HepG2 (cell line): ENCODE results near the gene KDM3B. TPM values are rescaled to one million over a fixed set of nuclear protein-coding genes. Genes with fewer than 3 reads are reported as not detected.

Experiments
- BRD4 ChIP-seq: sonication (generic); formaldehyde crosslinking; IDR thresholded peaks from 2 replicates; pipeline ENCODE4 v1.4.0; 2020; ENCODE audit warnings: missing genetic modification reagents
- MIER2 ChIP-seq: IDR thresholded peaks from 2 replicates; pipeline ENCODE4 v1.6.1; 2016; ENCODE audit warnings: missing biosample characterization, missing genetic modification reagents
- MYC ChIP-seq: sonication (generic); formaldehyde crosslinking; IDR thresholded peaks from 2 replicates; pipeline ENCODE4 v1.9.0; 2021; ENCODE audit warnings: missing genetic modification reagents, borderline replicate concordance
- NFKB2 ChIP-seq: sonication (generic); formaldehyde crosslinking; IDR thresholded peaks from 2 replicates; pipeline ENCODE4 v1.4.0; 2020; ENCODE audit warnings: missing genetic modification reagents, borderline replicate concordance
- REPIN1 ChIP-seq: sonication (generic); formaldehyde crosslinking; IDR thresholded peaks from 2 replicates; pipeline ENCODE4 v1.8.0; 2022; ENCODE audit warnings: missing genetic modification reagents, low read depth, mild to moderate bottlenecking, borderline replicate concordance
- ZNF282 ChIP-seq: fragments of 450-650 bp; IDR thresholded peaks from 2 replicates; pipeline ENCODE4 v1.6.1; 2018; ENCODE audit not compliant: partially characterized antibody
- ZNF30 ChIP-seq: sonication (generic); formaldehyde crosslinking; IDR thresholded peaks from 2 replicates; pipeline ENCODE4 v1.5.0; 2020; ENCODE audit warnings: mild to moderate bottlenecking, missing genetic modification reagents
- ZNF530 ChIP-seq: sonication (generic); formaldehyde crosslinking; IDR thresholded peaks from 2 replicates; pipeline ENCODE4 v1.5.0; 2020; ENCODE audit warnings: low read depth, mild to moderate bottlenecking, missing genetic modification reagents
- ZNF549 ChIP-seq: sonication (generic); formaldehyde crosslinking; IDR thresholded peaks from 2 replicates; pipeline ENCODE4 v1.5.0; 2020; ENCODE audit warnings: missing genetic modification reagents
- ZSCAN31 ChIP-seq: sonication (generic); formaldehyde crosslinking; IDR thresholded peaks from 2 replicates; pipeline ENCODE4 v1.5.0; 2020; ENCODE audit warnings: low read depth, mild to moderate bottlenecking, missing genetic modification reagents
- polyA plus RNA-seq, 8 experiments: library from polyadenylated mRNA; depleted of rRNA in 3 of 8; stranded (reverse) in 7 of 8; unstranded in 1 of 8; fragments of >200 nt; fragmentation: Illumina TruSeq in 4 of 8; extraction: Trizol in 4 of 8; gene quantifications; 2 replicates each; pipeline versions ENCODE4 v1.2.1 to v1.2.3, GENCODE V29; 2011 to 2016; ENCODE audit warnings: low read depth in 4 of 8, missing spikeins in 1 of 8, mixed read lengths in 1 of 8; ENCODE audit not compliant: insufficient read depth in 1 of 8
- total RNA-seq, 5 experiments: library from RNA; depleted of rRNA; stranded (reverse); fragments of >200 nt; fragmentation: Illumina TruSeq; extraction: Trizol; gene quantifications; 2 replicates each; pipeline ENCODE4 v1.2.3, GENCODE V29; 2016; ENCODE audit warnings: low read depth in 1 of 5
- TF ChIP-seq, protein P1 (sequence below): IDR thresholded peaks from 2 replicates; pipeline ENCODE4 v1.6.1; 2016; ENCODE audit warnings: low read depth, missing genetic modification reagents, missing compliant biosample characterization
- TF ChIP-seq, protein P2 (sequence below): sonication (generic); formaldehyde crosslinking; IDR thresholded peaks from 2 replicates; pipeline ENCODE4 v1.5.1; 2020; ENCODE audit warnings: mild to moderate bottlenecking, moderate library complexity, missing genetic modification reagents
- TF ChIP-seq, protein P3 (sequence below): sonication (generic); formaldehyde crosslinking; IDR thresholded peaks from 2 replicates; pipeline ENCODE4 v1.8.1; 2023; ENCODE audit warnings: mild to moderate bottlenecking, inconsistent platforms, moderate library complexity, missing genetic modification reagents, borderline replicate concordance
- TF ChIP-seq, protein P4 (sequence below): sonication (generic); formaldehyde crosslinking; IDR thresholded peaks from 2 replicates; pipeline ENCODE4 v1.5.0; 2020; ENCODE audit warnings: mild to moderate bottlenecking, missing genetic modification reagents, moderate library complexity

KDM3B gene
- total and polyA plus RNA-seq, 2 of the 13 experiments (the other 11 are each of a cell fraction or from before 2014, with no cell fraction given), result 19.7 to 34.3 TPM

DNA sequence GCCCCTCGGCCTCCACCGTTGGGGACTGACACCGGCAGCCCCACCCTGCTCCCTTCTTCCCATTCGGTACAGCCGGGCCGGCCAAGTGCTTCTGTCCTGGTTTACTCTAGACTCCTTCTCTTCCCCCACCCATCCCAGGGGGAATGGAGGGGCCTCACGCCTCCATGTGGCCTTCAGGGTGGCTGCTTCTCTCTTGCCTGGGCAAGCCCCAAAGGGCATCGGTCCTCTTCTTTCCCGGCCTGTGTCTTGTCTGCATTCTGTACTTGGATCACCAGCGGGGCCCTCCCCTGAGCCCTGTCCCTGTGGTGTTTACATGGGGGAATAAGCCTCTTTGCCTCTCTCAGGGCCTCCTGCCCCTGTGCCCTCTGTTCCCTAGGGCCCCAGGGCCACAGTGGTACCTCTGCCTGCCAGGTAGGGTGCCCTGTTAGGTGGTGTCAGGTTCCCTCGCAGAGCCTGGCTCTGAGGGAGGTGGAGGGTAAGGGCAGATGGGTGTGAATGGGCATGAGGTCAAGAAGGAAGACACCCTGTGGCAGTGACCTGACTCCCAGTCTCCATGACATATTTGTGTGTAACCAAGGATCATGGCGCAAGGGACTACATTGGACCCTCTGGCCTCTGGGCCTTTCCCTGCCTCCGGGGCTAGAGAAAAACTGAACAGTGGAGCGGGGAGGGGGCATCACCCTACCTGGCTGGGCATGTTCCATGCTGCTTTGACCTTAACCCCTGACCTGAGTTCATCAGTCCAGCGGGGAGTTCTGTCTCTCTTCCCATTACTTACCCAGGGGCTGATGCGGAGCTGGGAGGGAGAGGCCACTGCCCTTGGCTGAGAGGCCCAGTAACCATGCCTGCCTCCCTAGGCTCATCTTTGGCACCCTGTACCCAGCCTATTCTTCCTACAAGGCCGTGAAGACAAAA lies 87.9 kb downstream of the KDM3B start (continued):
- TF ChIP-seq, protein P1, sequence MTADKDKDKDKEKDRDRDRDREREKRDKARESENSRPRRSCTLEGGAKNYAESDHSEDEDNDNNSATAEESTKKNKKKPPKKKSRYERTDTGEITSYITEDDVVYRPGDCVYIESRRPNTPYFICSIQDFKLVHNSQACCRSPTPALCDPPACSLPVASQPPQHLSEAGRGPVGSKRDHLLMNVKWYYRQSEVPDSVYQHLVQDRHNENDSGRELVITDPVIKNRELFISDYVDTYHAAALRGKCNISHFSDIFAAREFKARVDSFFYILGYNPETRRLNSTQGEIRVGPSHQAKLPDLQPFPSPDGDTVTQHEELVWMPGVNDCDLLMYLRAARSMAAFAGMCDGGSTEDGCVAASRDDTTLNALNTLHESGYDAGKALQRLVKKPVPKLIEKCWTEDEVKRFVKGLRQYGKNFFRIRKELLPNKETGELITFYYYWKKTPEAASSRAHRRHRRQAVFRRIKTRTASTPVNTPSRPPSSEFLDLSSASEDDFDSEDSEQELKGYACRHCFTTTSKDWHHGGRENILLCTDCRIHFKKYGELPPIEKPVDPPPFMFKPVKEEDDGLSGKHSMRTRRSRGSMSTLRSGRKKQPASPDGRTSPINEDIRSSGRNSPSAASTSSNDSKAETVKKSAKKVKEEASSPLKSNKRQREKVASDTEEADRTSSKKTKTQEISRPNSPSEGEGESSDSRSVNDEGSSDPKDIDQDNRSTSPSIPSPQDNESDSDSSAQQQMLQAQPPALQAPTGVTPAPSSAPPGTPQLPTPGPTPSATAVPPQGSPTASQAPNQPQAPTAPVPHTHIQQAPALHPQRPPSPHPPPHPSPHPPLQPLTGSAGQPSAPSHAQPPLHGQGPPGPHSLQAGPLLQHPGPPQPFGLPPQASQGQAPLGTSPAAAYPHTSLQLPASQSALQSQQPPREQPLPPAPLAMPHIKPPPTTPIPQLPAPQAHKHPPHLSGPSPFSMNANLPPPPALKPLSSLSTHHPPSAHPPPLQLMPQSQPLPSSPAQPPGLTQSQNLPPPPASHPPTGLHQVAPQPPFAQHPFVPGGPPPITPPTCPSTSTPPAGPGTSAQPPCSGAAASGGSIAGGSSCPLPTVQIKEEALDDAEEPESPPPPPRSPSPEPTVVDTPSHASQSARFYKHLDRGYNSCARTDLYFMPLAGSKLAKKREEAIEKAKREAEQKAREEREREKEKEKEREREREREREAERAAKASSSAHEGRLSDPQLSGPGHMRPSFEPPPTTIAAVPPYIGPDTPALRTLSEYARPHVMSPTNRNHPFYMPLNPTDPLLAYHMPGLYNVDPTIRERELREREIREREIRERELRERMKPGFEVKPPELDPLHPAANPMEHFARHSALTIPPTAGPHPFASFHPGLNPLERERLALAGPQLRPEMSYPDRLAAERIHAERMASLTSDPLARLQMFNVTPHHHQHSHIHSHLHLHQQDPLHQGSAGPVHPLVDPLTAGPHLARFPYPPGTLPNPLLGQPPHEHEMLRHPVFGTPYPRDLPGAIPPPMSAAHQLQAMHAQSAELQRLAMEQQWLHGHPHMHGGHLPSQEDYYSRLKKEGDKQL, result no peak
- TF ChIP-seq, protein P2, sequence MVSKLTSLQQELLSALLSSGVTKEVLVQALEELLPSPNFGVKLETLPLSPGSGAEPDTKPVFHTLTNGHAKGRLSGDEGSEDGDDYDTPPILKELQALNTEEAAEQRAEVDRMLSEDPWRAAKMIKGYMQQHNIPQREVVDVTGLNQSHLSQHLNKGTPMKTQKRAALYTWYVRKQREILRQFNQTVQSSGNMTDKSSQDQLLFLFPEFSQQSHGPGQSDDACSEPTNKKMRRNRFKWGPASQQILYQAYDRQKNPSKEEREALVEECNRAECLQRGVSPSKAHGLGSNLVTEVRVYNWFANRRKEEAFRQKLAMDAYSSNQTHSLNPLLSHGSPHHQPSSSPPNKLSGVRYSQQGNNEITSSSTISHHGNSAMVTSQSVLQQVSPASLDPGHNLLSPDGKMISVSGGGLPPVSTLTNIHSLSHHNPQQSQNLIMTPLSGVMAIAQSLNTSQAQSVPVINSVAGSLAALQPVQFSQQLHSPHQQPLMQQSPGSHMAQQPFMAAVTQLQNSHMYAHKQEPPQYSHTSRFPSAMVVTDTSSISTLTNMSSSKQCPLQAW (CRISPR knock-in tag), result no peak
- TF ChIP-seq NFKB2 (CRISPR knock-in tag) (no peak), MIER2 (CRISPR knock-in tag) (no peak), REPIN1 (CRISPR knock-in tag) (no peak; the same call in 1 of the 2 replicates), MYC (CRISPR knock-in tag) (no peak), BRD4 (no peak), ZSCAN31 (CRISPR knock-in tag) (no peak), ZNF549 (CRISPR knock-in tag) (no peak), ZNF30 (CRISPR knock-in tag) (no peak), ZNF530 (CRISPR knock-in tag) (no peak), ZNF282 (no peak)
- TF ChIP-seq, protein P3, sequence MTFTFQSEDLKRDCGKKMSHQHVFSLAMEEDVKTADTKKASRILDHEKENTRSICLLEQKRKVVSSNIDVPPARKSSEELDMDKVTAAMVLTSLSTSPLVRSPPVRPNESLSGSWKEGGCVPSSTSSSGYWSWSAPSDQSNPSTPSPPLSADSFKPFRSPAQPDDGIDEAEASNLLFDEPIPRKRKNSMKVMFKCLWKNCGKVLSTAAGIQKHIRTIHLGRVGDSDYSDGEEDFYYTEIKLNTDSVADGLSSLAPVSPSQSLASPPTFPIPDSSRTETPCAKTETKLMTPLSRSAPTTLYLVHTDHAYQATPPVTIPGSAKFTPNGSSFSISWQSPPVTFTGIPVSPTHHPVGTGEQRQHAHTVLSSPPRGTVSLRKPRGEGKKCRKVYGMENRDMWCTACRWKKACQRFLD (CRISPR knock-in tag), result no peak
- TF ChIP-seq, protein P4, sequence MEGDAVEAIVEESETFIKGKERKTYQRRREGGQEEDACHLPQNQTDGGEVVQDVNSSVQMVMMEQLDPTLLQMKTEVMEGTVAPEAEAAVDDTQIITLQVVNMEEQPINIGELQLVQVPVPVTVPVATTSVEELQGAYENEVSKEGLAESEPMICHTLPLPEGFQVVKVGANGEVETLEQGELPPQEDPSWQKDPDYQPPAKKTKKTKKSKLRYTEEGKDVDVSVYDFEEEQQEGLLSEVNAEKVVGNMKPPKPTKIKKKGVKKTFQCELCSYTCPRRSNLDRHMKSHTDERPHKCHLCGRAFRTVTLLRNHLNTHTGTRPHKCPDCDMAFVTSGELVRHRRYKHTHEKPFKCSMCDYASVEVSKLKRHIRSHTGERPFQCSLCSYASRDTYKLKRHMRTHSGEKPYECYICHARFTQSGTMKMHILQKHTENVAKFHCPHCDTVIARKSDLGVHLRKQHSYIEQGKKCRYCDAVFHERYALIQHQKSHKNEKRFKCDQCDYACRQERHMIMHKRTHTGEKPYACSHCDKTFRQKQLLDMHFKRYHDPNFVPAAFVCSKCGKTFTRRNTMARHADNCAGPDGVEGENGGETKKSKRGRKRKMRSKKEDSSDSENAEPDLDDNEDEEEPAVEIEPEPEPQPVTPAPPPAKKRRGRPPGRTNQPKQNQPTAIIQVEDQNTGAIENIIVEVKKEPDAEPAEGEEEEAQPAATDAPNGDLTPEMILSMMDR (CRISPR knock-in tag), result peak; percentile 27
- TF ChIP-seq, all 625 proteins: peak for 35
